OCI-LY7 (cell line): ENCODE results near the gene CD3E.
"Not testable (repeated sequence)": the region's sequence is repeated elsewhere in the genome, so short reads cannot be mapped to it uniquely, and the experiment has no call there.

Source experiments
- EZH2phosphoT487 ChIP-seq: fragments of 200-600 bp; sonication (generic); IDR thresholded peaks from 2 replicates; pipeline ENCODE4 v1.6.1; 2018; ENCODE audit warnings: low read depth, borderline replicate concordance, mild to moderate bottlenecking, mixed run types, antibody characterized with exemption, low read length, moderate library complexity, mixed read lengths
- TF ChIP-seq, protein P1 (sequence below): fragments of 200-600 bp; sonication (generic); conservative IDR thresholded peaks from 2 replicates; pipeline ENCODE4 v1.5.1; 2014; ENCODE audit warnings: mild to moderate bottlenecking, antibody characterized with exemption, low read length, moderate library complexity, mixed read lengths

DNA sequence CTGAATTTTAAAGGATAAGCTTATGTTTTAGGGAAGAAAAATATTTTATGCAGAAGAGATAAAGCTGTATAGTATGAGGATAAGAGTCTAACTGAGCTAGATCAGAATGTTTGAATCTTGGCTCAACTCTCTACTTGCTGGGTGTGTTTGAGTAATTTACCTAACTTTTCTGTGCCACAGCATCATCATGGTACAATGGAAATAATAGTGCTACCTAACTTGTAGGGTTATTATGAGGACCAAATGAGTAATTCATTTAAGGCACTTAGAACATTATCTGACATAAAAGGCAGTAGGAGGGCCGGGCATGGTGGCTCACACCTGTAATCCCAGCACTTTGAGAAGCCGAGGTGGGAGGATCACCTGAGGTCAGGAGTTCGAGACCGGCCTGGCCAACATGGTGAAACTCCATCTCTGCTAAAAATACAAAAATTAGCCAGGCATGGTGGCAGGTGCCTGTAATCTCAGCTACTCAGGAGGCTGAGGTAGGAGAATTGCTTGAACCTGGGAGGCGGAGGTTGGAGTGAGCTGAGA lies 4.5 kb downstream of the CD3E start:
- TF ChIP-seq, protein P1, sequence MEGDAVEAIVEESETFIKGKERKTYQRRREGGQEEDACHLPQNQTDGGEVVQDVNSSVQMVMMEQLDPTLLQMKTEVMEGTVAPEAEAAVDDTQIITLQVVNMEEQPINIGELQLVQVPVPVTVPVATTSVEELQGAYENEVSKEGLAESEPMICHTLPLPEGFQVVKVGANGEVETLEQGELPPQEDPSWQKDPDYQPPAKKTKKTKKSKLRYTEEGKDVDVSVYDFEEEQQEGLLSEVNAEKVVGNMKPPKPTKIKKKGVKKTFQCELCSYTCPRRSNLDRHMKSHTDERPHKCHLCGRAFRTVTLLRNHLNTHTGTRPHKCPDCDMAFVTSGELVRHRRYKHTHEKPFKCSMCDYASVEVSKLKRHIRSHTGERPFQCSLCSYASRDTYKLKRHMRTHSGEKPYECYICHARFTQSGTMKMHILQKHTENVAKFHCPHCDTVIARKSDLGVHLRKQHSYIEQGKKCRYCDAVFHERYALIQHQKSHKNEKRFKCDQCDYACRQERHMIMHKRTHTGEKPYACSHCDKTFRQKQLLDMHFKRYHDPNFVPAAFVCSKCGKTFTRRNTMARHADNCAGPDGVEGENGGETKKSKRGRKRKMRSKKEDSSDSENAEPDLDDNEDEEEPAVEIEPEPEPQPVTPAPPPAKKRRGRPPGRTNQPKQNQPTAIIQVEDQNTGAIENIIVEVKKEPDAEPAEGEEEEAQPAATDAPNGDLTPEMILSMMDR: not testable (repeated sequence)
- not testable (repeated sequence) for TF ChIP-seq EZH2phosphoT487
